Mesothelial cell of epicardium (in vitro differentiated cells): ENCODE measurements around the gene TMEM214. TPM values are rescaled to one million over a fixed set of nuclear protein-coding genes. Genes with fewer than 3 reads are reported as not detected.

ENCODE experiments used
- DNase-seq, 2 experiments: peaks; one replicate each; pipeline ENCODE4 v3.0.0; 2021; ENCODE audit warnings: low spot score in 2 of 2; ENCODE audit not compliant: unreplicated experiment in 2 of 2
- H3K27ac Mint-ChIP-seq: 2 replicates; pipeline ENCODE4 v1.8.0; 2021; ENCODE audit warnings: mixed read lengths
- H3K27me3 Mint-ChIP-seq: 2 replicates; pipeline ENCODE4 v1.8.0; 2021; ENCODE audit warnings: low read depth, mixed read lengths
- H3K36me3 Mint-ChIP-seq: 2 replicates; pipeline ENCODE4 v1.8.0; 2021; ENCODE audit warnings: mixed read lengths
- H3K4me1 Mint-ChIP-seq: 2 replicates; pipeline ENCODE4 v1.8.0; 2021; ENCODE audit warnings: mixed read lengths
- H3K4me3 Mint-ChIP-seq: 2 replicates; pipeline ENCODE4 v1.8.0; 2021; ENCODE audit warnings: mild to moderate bottlenecking, moderate library complexity, mixed read lengths
- H3K9me3 Mint-ChIP-seq: 2 replicates; pipeline ENCODE4 v1.8.0; 2021; ENCODE audit warnings: mixed read lengths
- total RNA-seq: library from RNA; stranded (reverse); gene quantifications from 3 replicates; pipeline ENCODE4 v1.2.1, GENCODE V29; 2021
- TF ChIP-seq, protein P1 (sequence below): fragments of 200-600 bp; sonication (generic); IDR thresholded peaks from one replicate; pipeline ENCODE4 v1.5.0; 2021; ENCODE audit warnings: antibody characterized with exemption; ENCODE audit not compliant: unreplicated experiment

TMEM214 gene
- total RNA-seq, 1 donor from 2014 or later, result 86.8 TPM

DNA sequence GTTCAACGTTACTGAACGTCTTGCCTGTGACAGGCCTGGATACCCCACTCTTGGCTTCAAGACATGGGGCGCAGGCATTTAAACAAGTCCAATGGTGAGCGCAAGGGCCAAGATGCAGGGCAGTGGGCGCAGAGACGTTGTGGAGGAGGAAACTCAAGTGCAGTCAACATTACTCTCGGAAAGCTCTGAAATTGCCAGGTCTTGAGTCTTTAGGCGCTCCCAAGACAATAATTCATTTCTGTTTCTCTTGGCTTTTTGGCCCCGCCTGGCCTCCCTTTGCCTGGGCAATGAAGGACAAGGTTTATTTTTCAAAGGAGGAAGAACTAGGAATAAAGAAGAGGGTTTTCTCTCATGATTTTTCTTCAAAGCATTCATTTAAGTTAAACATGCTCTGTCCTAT lies 13.3 kb upstream of the TMEM214 start:
- H3K27ac Mint-ChIP-seq, result no peak overlapping the region
- no peak for DNase-seq
- no peaks in the 10 kb centered on the region for H3K27me3 Mint-ChIP-seq
- peaks cover 24% of the 10 kb centered on the region for H3K4me1 Mint-ChIP-seq
- no peak overlapping the region for H3K4me3 Mint-ChIP-seq
- no peaks in the 10 kb centered on the region for H3K9me3 Mint-ChIP-seq
- TF ChIP-seq, protein P1, sequence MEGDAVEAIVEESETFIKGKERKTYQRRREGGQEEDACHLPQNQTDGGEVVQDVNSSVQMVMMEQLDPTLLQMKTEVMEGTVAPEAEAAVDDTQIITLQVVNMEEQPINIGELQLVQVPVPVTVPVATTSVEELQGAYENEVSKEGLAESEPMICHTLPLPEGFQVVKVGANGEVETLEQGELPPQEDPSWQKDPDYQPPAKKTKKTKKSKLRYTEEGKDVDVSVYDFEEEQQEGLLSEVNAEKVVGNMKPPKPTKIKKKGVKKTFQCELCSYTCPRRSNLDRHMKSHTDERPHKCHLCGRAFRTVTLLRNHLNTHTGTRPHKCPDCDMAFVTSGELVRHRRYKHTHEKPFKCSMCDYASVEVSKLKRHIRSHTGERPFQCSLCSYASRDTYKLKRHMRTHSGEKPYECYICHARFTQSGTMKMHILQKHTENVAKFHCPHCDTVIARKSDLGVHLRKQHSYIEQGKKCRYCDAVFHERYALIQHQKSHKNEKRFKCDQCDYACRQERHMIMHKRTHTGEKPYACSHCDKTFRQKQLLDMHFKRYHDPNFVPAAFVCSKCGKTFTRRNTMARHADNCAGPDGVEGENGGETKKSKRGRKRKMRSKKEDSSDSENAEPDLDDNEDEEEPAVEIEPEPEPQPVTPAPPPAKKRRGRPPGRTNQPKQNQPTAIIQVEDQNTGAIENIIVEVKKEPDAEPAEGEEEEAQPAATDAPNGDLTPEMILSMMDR, result no peak
- H3K36me3 Mint-ChIP-seq, result no peaks in the 10 kb centered on the region

DNA sequence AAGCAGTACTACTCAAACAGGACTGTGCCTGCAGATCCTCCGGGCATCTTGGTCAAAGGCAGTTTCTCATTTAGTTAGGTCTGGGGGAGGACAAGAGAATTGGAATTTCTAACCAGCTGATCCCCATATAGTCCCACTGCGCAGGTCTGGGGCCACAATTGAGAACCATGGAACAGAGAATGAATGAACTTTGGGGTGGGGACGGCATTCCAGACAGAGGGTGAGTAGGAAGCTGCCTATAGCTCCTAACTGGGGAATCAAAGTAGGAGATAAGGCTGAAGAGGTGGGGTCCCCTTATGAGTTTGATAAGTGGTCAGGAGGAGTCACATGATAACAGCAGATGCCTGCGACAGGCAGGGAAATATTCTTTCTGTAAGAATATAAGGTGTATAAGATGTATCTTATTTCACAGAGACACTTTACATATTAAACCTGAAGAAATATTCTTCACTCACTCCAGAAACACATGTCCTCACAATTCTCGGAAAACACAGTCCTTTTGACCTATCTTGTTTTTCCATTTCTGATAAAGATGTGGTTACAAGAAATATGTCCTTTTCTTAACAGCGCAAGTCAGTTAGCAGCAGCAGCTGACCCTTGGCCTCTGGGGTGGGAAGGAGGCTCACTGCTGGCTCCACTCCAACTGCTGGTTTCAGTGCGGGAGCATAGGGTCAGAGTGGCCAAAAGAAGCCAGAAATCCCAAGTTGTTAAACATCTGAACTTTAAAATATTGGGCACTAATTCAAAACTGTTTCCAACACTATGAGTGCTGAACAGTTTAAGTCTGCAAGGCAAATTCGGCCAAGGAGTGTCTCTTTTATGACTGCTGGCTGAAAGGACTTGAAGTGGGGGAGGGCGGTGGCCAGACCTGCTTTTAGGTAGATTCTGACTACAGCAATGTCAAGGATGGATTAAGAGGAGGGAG lies 12.6 kb upstream of the TMEM214 start:
- H3K4me3 Mint-ChIP-seq, result no peak overlapping the region
- no peaks in the 10 kb centered on the region for H3K36me3 Mint-ChIP-seq
- no peak for DNase-seq
- peak overlapping the region; percentile 64 for H3K27ac Mint-ChIP-seq
- no peaks in the 10 kb centered on the region for H3K27me3 Mint-ChIP-seq
- H3K9me3 Mint-ChIP-seq, result no peaks in the 10 kb centered on the region
- peaks cover 24% of the 10 kb centered on the region for H3K4me1 Mint-ChIP-seq
- TF ChIP-seq, protein P1, result no peak

DNA sequence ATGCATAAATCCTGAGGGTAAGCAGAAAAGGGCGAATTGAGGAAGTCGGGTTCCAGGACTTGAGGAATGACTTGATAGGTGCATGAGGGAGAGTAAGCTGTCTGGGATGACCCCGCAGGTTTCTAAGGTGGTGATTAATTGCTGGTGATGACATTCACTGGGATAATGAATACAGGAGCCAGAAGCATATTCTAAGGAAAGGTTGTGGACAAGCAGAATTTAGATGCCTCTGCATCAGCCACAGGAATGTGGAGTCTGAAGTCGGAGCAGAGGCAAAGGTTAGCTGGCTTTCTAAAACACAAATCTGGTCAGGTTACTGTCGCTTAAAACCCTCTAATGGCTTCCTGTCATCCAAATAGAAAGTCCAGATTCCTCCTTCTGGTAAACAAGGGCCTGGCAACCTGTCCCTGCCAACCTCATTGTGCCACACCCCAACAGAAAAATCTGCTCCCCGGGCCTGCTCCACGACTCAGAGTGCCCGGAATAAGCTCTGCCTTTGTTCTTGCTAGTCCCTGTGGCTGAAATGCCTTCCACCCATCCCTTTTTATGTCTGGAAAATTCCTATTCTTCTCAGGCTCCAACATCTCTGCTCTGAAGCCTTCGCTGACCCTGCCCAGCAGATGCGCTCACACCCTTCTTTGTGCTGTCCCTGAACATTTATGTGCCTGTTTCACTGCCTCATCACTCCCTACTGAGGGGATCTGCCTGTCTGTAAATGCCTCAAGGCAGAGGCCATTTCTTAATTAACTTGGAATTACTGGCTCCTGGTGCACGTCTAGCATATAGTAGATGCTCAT lies 11.3 kb upstream of the TMEM214 start:
- TF ChIP-seq, protein P1, result no peak
- peaks cover under 1% of the 10 kb centered on the region for H3K36me3 Mint-ChIP-seq
- no peak for DNase-seq
- no peaks in the 10 kb centered on the region for H3K27me3 Mint-ChIP-seq
- peaks cover 18% of the 10 kb centered on the region for H3K4me1 Mint-ChIP-seq
- H3K9me3 Mint-ChIP-seq, result no peaks in the 10 kb centered on the region
- H3K27ac Mint-ChIP-seq, result no peak overlapping the region
- H3K4me3 Mint-ChIP-seq, result no peak overlapping the region

- H3K9me3 Mint-ChIP-seq, result no peaks in the 10 kb centered on the region
- no peak for DNase-seq
- TF ChIP-seq, protein P1, result no peak
- H3K4me1 Mint-ChIP-seq, result peaks cover 18% of the 10 kb centered on the region
- H3K4me3 Mint-ChIP-seq, result no peak overlapping the region
- H3K27ac Mint-ChIP-seq, result no peak overlapping the region
- H3K36me3 Mint-ChIP-seq, result peaks cover 5% of the 10 kb centered on the region
- no peaks in the 10 kb centered on the region for H3K27me3 Mint-ChIP-seq
These were observed 9.0 kb upstream of the TMEM214 start for GRCh38 chr2:27023740-27024139.

- peaks cover 5% of the 10 kb centered on the region for H3K36me3 Mint-ChIP-seq
- DNase-seq, result no peak
- no peaks in the 10 kb centered on the region for H3K9me3 Mint-ChIP-seq
- H3K27ac Mint-ChIP-seq, result no peak overlapping the region
- TF ChIP-seq, protein P1, result no peak
- no peak overlapping the region for H3K4me3 Mint-ChIP-seq
- H3K4me1 Mint-ChIP-seq, result peaks cover 18% of the 10 kb centered on the region
- H3K27me3 Mint-ChIP-seq, result no peaks in the 10 kb centered on the region
These were observed 8.6 kb upstream of the TMEM214 start for GRCh38 chr2:27024188-27024587.
